Stimulated activated CD8-positive, alpha-beta memory T cell treated with anti-CD3 and anti-CD28 coated beads, Interleukin-12 subunit alpha, Interleukin-12 subunit beta, amount 100 ng/mL, for 1 hour (primary cell): ENCODE measurements around the gene ZGPAT.

Source experiments
- DNase-seq: peaks from one replicate; pipeline ENCODE4 v3.0.0-alpha.2; 2020; ENCODE audit warnings: low read depth

ZGPAT gene

GRCh38 chr20:63692436-63693082, 15.3 kb upstream of the ZGPAT start:
- no peak for DNase-seq

GRCh38 chr20:63693083-63693732, 14.6 kb upstream of the ZGPAT start:
- DNase-seq, result no peak

GRCh38 chr20:63693733-63694583, 13.9 kb upstream of the ZGPAT start:
- no peak for DNase-seq

GRCh38 chr20:63694584-63695423, 13.0 kb upstream of the ZGPAT start:
- no peak for DNase-seq

- no peak for DNase-seq
These were observed 12.2 kb upstream of the ZGPAT start for GRCh38 chr20:63695424-63696305.

- DNase-seq, result no peak
These were observed 11.6 kb upstream of the ZGPAT start for GRCh38 chr20:63696306-63696627.

GRCh38 chr20:63696628-63697356, 11.0 kb upstream of the ZGPAT start, which contains the start of gene TNFRSF6B:
Gene TNFRSF6B (plus strand): TSS chr20:63696652. CDS start chr20:63696768, 116 bp downstream.
- DNase-seq, result no peak

GRCh38 chr20:63697357-63697867, 10.4 kb upstream of the ZGPAT start:
- no peak for DNase-seq

GRCh38 chr20:63697868-63698545, 9.8 kb upstream of the ZGPAT start:
- DNase-seq, result no peak

- DNase-seq, result no peak
These were observed 8.9 kb upstream of the ZGPAT start for GRCh38 chr20:63698739-63699465.

- no peak for DNase-seq
These were observed 8.2 kb upstream of the ZGPAT start for GRCh38 chr20:63699466-63700198.

- DNase-seq, result no peak
These were observed 7.4 kb upstream of the ZGPAT start for GRCh38 chr20:63700199-63701050.

- no peak for DNase-seq
These were observed 6.8 kb upstream of the ZGPAT start for GRCh38 chr20:63701051-63701328.

- DNase-seq, result no peak
These were observed 6.4 kb upstream of the ZGPAT start for GRCh38 chr20:63701329-63702035.

- DNase-seq, result no peak
These were observed 5.7 kb upstream of the ZGPAT start for GRCh38 chr20:63702036-63702665.

GRCh38 chr20:63702751-63703470, 4.9 kb upstream of the ZGPAT start:
- no peak for DNase-seq
